ENCODE measurements around the gene ZBTB34. TPM values are rescaled to one million over a fixed set of nuclear protein-coding genes. Genes with fewer than 3 reads are reported as not detected.

Gene ZBTB34
- total RNA-seq, 2 donors from 2014 or later = 5.3 to 7.5 TPM

DNA sequence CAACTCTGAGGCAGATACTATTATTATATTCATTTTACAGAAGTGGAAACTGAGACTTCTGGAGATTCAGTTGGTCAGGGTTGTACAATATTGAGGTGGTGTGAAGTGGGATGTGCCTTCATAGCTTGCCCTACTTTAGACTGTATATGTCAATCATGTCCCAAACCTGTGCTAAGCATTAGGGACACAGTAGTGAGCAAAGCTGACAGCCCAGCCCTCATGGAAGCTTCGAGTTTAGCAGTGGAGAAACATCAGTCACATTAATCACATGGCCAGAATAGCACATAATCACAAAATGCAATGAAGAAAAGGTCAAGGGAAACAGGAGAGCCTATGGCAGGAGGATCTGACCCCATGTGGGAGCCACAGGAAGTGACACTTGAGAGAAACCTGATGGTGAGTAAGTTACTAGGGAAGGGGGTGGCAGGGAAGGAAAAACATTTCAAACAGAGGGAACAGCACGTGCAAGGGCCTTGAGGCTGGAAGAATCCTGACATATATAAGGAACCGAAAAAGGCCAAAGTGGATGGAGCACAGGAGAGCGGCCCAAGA is 33.7 kb downstream of the ZBTB34 start:
- Histone ChIP-seq H3K4me3 (no peak overlapping the region), H3K9me3 (no peaks in the 10 kb centered on the region), H3K27me3 (no peaks in the 10 kb centered on the region), H3K36me3 (replicated peaks in 1 of 2; ENCODE audit: insufficient read depth in 1 of 2, low read depth in 2 of 2) (no peaks in the 10 kb centered on the region), H3K27ac (no peak overlapping the region), H3K4me1 (no peaks in the 10 kb centered on the region)
- no peak for TF ChIP-seq POLR2A (IDR thresholded peaks at IDR 0.05)
- intact Hi-C loops (cut with DNase I) = no loop called here
- 78 to 85% methylated on average over 4 of the region's 4 CpGs for WGBS, 2 donors
- ATAC-seq (no peak), DNase-seq (no peak)

DNA sequence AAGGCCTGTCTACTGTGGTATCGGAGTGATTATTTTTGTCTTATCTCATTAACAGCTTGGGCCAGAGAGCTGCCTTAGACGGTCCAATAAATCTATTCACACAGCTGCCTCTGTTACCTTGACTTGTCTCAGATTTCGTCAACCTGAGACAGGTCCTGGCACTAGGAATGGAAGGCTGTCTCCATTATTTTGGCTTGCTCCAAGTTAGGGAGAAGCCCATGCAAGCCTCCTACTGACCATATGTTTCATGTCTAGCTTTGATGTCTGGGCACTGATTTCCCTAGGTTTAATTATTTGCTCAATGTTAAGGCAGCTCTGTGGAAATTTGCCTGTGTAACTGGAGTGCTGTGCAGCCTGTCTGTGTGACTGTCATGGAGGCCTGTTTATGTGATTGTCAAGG is 41.8 kb downstream of the ZBTB34 start:
- Histone ChIP-seq H3K4me3 (no peak overlapping the region), H3K36me3 (replicated peaks in 1 of 2; ENCODE audit: insufficient read depth in 1 of 2, low read depth in 2 of 2) (no peaks in the 10 kb centered on the region), H3K4me1 (peaks cover 19% of the 10 kb centered on the region), H3K27ac (peak overlapping the region in 3 of 4 donors; percentile 2 to 21 (median 5)), H3K27me3 (no peaks in the 10 kb centered on the region), H3K9me3 (no peaks in the 10 kb centered on the region)
- 11 to 30% methylated on average over 3 of the region's 3 CpGs for WGBS, 2 donors
- ATAC-seq = peak; percentile 65
- intact Hi-C loops (cut with DNase I) = no loop called here
- peak in 3 of 4 donors; percentile 20 to 45 (median 32) for DNase-seq
- TF ChIP-seq CTCF (IDR thresholded peaks at IDR 0.05) (no peak), POLR2A (IDR thresholded peaks at IDR 0.05) (no peak)

DNA sequence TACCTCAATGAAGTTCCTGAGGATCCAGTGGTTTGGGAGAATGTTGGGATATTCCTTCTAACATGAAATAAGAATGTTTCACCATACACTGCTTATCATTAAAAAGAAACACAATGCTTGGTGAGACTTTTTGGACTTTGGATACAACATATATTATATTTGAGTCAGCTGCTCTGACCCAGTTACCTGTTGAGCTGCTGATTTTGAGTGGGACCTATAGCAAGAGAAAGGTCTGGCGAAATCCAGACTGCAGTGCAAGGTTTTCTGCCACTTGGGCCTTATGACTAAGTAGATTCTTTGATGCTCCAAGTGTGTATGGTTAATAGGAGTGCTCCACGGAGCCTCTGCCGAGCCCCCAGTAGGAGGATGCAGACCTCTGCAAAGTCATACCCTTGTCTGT is 44.1 kb downstream of the ZBTB34 start:
- H3K36me3 ChIP-seq (replicated peaks in 1 of 2; ENCODE audit: insufficient read depth in 1 of 2, low read depth in 2 of 2) = no peaks in the 10 kb centered on the region
- H3K4me3 ChIP-seq = no peak overlapping the region
- H3K27me3 ChIP-seq = peaks cover 0 to 6% of the 10 kb centered on the region in 2 donors
- no peak for TF ChIP-seq POLR2A (IDR thresholded peaks at IDR 0.05)
- no peak for TF ChIP-seq CTCF (IDR thresholded peaks at IDR 0.05)
- no peak for DNase-seq
- peaks cover 19% of the 10 kb centered on the region for H3K4me1 ChIP-seq
- no peaks in the 10 kb centered on the region for H3K9me3 ChIP-seq
- 80 to 98% methylated on average over 3 of the region's 3 CpGs for WGBS, 2 donors
- intact Hi-C loops (cut with DNase I) = no loop called here
- no peak overlapping the region for H3K27ac ChIP-seq
- no peak for ATAC-seq

DNA sequence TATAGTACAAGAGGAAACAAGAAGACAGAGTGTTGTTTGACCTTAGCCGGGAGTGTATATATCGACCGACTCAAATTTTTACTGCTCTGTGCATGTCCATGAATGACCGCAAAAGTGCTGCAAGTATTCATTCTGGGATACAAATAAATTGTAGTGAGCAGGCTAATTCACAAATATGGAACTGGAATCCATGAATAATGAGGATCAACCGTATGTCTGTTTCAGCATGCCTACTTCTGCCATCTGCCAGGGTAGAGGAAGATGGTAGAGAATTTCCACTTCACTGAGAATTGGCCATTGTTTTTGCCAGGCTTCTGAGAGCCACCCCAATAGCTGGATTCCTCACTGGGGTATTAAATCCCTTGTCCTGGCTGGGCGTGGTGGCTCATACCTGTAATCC is 45.7 kb downstream of the ZBTB34 start:
- Histone ChIP-seq H3K9me3 (no peaks in the 10 kb centered on the region), H3K27ac (no peak overlapping the region), H3K4me3 (no peak overlapping the region), H3K36me3 (replicated peaks in 1 of 2; ENCODE audit: insufficient read depth in 1 of 2, low read depth in 2 of 2) (no peaks in the 10 kb centered on the region), H3K4me1 (peaks cover 19% of the 10 kb centered on the region), H3K27me3 (peaks cover 0 to 6% of the 10 kb centered on the region in 2 donors)
- no peak for TF ChIP-seq POLR2A (IDR thresholded peaks at IDR 0.05)
- TF ChIP-seq CTCF (IDR thresholded peaks at IDR 0.05) = no peak
- WGBS, 2 donors = 79 to 87% methylated on average over 6 of the region's 6 CpGs
- no peak for DNase-seq
- intact Hi-C loops (cut with DNase I) = no loop called here
- ATAC-seq = no peak

DNA sequence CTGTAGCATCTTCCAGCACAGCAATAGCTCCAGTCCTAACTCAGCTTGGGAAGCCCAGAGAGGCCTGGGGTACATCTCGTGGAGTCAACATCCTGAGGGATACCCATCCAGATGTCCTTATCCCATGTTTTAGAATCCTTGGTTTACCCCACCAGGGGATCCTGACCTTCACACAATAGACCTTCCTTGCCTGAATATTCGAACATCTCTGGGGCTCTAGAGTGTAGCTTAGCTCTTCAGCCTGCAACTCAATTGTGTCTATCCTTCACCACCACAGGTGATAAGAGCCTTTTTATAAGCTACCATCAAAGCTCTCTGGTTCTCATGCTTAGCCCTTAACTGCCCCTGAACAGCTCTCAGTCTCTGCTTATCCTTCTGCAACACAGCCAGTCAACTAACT is 46.6 kb downstream of the ZBTB34 start:
- Histone ChIP-seq H3K27ac (no peak overlapping the region), H3K9me3 (no peaks in the 10 kb centered on the region), H3K27me3 (peaks cover 0 to 6% of the 10 kb centered on the region in 2 donors), H3K4me1 (peaks cover 14% of the 10 kb centered on the region), H3K4me3 (no peak overlapping the region), H3K36me3 (replicated peaks in 1 of 2; ENCODE audit: insufficient read depth in 1 of 2, low read depth in 2 of 2) (no peaks in the 10 kb centered on the region)
- TF ChIP-seq CTCF (IDR thresholded peaks at IDR 0.05) (no peak), POLR2A (IDR thresholded peaks at IDR 0.05) (no peak)
- intact Hi-C loops (cut with DNase I) = no loop called here
- no peak for DNase-seq
- 55 to 61% methylated on average over 2 of the region's 2 CpGs for WGBS, 2 donors
- ATAC-seq = no peak
